Measurements from ENCODE around the gene HTRA2. TPM values are rescaled to one million over a fixed set of nuclear protein-coding genes. Genes with fewer than 3 reads are reported as not detected.

The HTRA2 gene
- total and polyA plus RNA-seq, 9 of the 15 experiments (the other 6 are each of a cell fraction or from before 2014, with no cell fraction given) = 54.2 to 71.2 (median 65.8) TPM

GRCh38 chr2:74529357-74530238 lies at the start of gene HTRA2, which contains the start of gene AUP1 (continued):
- TF ChIP-seq SNRNP70 (optimal IDR thresholded peaks at IDR 0.05; ENCODE audit: low read depth, low read length) (no peak), GABPA (tag; conservative IDR thresholded peaks at IDR 0.05; ENCODE audit: low read depth) (peak; percentile 95), ATF1 (CRISPR knock-in tag; IDR thresholded peaks at IDR 0.05) (peak; percentile 31), ATF1 (tag; IDR thresholded peaks at IDR 0.05) (peak; percentile 85), SIX5 (IDR thresholded peaks at IDR 0.05; ENCODE audit: borderline replicate concordance in 1 of 2, insufficient read depth in 1 of 2, low read depth in 1 of 2, low read length in 2 of 2) (peak; percentile 87 to 92), TAF1 (IDR thresholded peaks at IDR 0.05; ENCODE audit: control insufficient read depth, extremely low read depth, insufficient read depth, low read length, severe bottlenecking) (peak; percentile 98), KAT7 (CRISPR knock-in tag; IDR thresholded peaks at IDR 0.05; ENCODE audit: borderline replicate concordance) (peak; percentile 74; the same call in 1 of the 2 replicates), SUPT5H (IDR thresholded peaks at IDR 0.05) (peak; percentile 95), JUNB (CRISPR knock-in tag; conservative IDR thresholded peaks at IDR 0.05) (no peak), ATF4 (CRISPR knock-in tag; IDR thresholded peaks at IDR 0.05) (peak; percentile 5; the same call in 1 of the 2 replicates), C11orf30 (IDR thresholded peaks at IDR 0.05; ENCODE audit: low read depth) (peak; percentile 96), ZNF830 (CRISPR knock-in tag; IDR thresholded peaks at IDR 0.05) (no peak), HLTF (IDR thresholded peaks at IDR 0.05) (peak; percentile 67; the same call in 1 of the 2 replicates), GTF2E2 (tag; IDR thresholded peaks at IDR 0.05) (peak; percentile 77; the same call in 1 of the 2 replicates), TFE3 (CRISPR knock-in tag; IDR thresholded peaks at IDR 0.05) (no peak), CREB3L1 (IDR thresholded peaks at IDR 0.05; ENCODE audit: borderline replicate concordance, low read depth) (peak; percentile 81), HDAC6 (IDR thresholded peaks at IDR 0.05; ENCODE audit: low read depth, low read length) (no peak), SIN3A (IDR thresholded peaks at IDR 0.05; ENCODE audit: borderline replicate concordance in 2 of 2, control insufficient read depth in 1 of 2, low read depth in 2 of 2, low read length in 2 of 2) (0 out of 4 replicates have a peak, but pooled peaks of 1 of the 2 experiments have one; percentile 45), TAF9B (IDR thresholded peaks at IDR 0.05; ENCODE audit: partially characterized antibody) (peak; percentile 94), E2F5 (CRISPR knock-in tag; IDR thresholded peaks at IDR 0.05) (no peak), SMC3 (conservative IDR thresholded peaks at IDR 0.05; ENCODE audit: insufficient read depth, low read depth, low read length) (no peak), CREM (IDR thresholded peaks at IDR 0.05; ENCODE audit: low read depth) (peak; percentile 93), HDAC2 (IDR thresholded peaks at IDR 0.05) (peak; percentile 39; the same call in 1 of the 2 replicates), ZNF644 (tag; IDR thresholded peaks at IDR 0.05; ENCODE audit: low read depth) (peak; percentile 81; the same call in 1 of the 2 replicates)

Data from K562 (cell line).